NCI-H146 treated with DMSO at 0.1 percent for 48 hours (cell line): ENCODE results near the gene RGS6.

Experiments
- DNase-seq: peaks from one replicate; lab custom pipeline; 2025; ENCODE audit not compliant: unreplicated experiment; lab: John Stamatoyannopoulos, UW

The RGS6 gene

GRCh38 chr14:72488514-72488913, 556.3 kb downstream of the RGS6 start:
- DNase-seq: no peak

- DNase-seq: no peak
Measured at GRCh38 chr14:72492196-72492595, 560.0 kb downstream of the RGS6 start.

- no peak for DNase-seq
Measured at GRCh38 chr14:72495668-72496067, 563.4 kb downstream of the RGS6 start.

GRCh38 chr14:72498646-72499045, 566.4 kb downstream of the RGS6 start:
- DNase-seq: no peak

GRCh38 chr14:72499746-72500145, 567.5 kb downstream of the RGS6 start:
- no peak for DNase-seq

GRCh38 chr14:72500234-72500838, 568.1 kb downstream of the RGS6 start:
- no peak for DNase-seq

GRCh38 chr14:72501439-72501838, 569.2 kb downstream of the RGS6 start:
- no peak for DNase-seq

GRCh38 chr14:72503271-72503670, 571.0 kb downstream of the RGS6 start:
- DNase-seq: no peak

GRCh38 chr14:72503696-72504368, 571.6 kb downstream of the RGS6 start:
- no peak for DNase-seq

GRCh38 chr14:72510566-72510965, 578.3 kb downstream of the RGS6 start:
- no peak for DNase-seq

- DNase-seq: no peak
Measured at GRCh38 chr14:72512281-72512680, 580.1 kb downstream of the RGS6 start.

GRCh38 chr14:72512925-72513324, 580.7 kb downstream of the RGS6 start:
- DNase-seq: no peak

GRCh38 chr14:72513346-72513745, 581.1 kb downstream of the RGS6 start:
- no peak for DNase-seq

GRCh38 chr14:72513965-72514659, 581.9 kb downstream of the RGS6 start:
- no peak for DNase-seq

- no peak for DNase-seq
Measured at GRCh38 chr14:72514660-72515025, 582.4 kb downstream of the RGS6 start.

- DNase-seq: no peak
Measured at GRCh38 chr14:72515779-72516770, 583.8 kb downstream of the RGS6 start.

- no peak for DNase-seq
Measured at GRCh38 chr14:72516936-72517700, 584.9 kb downstream of the RGS6 start.

- DNase-seq: no peak
Measured at GRCh38 chr14:72517736-72518135, 585.5 kb downstream of the RGS6 start.

GRCh38 chr14:72518809-72519377, 586.7 kb downstream of the RGS6 start:
- DNase-seq: no peak

- DNase-seq: no peak
Measured at GRCh38 chr14:72519543-72519942, 587.3 kb downstream of the RGS6 start.
